HEK293T (cell line): Measurements from ENCODE around the gene B3GNT3.

Source experiments
- CTCF ChIA-PET: fragments of 350-600 bp; formaldehyde crosslinking; extraction: SDS; loops from one replicate; lab custom pipeline; 2021; ENCODE audit warnings: antibody characterized with exemption, inconsistent platforms; lab: Yijun Ruan, JAX
- POLR2A ChIA-PET: fragments of 350-600 bp; formaldehyde crosslinking; extraction: SDS; loops from one replicate; lab custom pipeline; 2020; ENCODE audit warnings: antibody characterized with exemption, inconsistent platforms; lab: Yijun Ruan, JAX
- DNase-seq: peaks from one replicate; pipeline ENCODE4 v3.0.0; 2012; ENCODE audit warnings: mixed read lengths; ENCODE audit errors: extremely low spot score
- CTBP1 ChIP-seq: fragments of 450-650 bp; IDR thresholded peaks from 2 replicates; pipeline ENCODE4 v1.6.1; 2016; ENCODE audit warnings: borderline replicate concordance
- ELF4 ChIP-seq: fragments of 450-650 bp; IDR thresholded peaks from 2 replicates; pipeline ENCODE4 v1.6.1; 2017; ENCODE audit warnings: antibody characterized with exemption
- LEF1 ChIP-seq: fragments of 450-650 bp; IDR thresholded peaks from 2 replicates; pipeline ENCODE4 v1.6.1; 2017; ENCODE audit warnings: mild to moderate bottlenecking, borderline replicate concordance
- NFRKB ChIP-seq: fragments of 450-650 bp; IDR thresholded peaks from 2 replicates; pipeline ENCODE4 v1.6.1; 2016; ENCODE audit warnings: mild to moderate bottlenecking, moderate library complexity
- SP1 ChIP-seq: fragments of 450-650 bp; IDR thresholded peaks from 2 replicates; pipeline ENCODE4 v1.6.1; 2017

The B3GNT3 gene

DNA sequence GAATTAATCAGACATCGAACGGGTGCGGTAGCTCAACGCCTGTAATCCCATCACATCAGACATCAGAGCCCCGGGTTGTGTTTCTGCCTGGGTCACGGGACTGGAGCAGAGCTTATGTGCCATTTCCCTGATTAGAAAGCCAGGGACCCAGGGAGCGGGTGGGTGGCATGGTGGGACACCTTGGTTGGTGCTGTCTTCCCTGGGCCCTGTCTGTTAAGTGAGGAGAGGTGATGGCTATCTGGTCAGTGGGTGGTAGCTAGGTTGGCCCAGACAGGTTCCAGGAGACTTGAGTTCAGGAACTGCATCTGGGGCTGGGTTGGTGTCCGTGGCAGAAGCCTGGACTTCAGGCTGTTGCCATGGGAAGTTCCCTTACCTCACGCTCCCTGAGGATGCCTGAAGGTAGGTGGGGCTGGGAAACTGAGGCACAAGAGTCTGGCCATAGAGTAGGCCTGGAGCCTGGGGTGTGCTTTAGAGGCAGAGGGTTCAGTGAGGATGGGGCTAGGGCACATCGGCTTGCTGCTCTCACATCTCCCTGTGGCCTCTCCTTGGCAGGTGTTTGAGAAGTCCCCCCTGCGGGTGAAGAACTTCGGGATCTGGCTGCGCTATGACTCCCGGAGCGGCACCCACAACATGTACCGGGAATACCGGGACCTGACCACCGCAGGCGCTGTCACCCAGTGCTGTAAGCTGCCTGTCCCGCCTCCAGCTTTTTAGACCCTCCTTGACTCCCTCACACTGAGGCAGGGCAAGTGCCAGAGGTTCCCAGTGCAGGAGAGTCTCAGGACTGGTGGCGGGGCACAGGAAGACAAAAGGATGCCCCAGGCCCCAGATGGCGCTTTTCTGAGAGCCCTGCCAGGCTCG lies 66.8 kb downstream of the B3GNT3 start:
- POLR2A ChIA-PET: interaction anchor here (3.8 kb wide), 1 partner anchor 70 kb away, joined by 80 read pairs; the partner anchor contains the start of gene CCDC124
- TF ChIP-seq SP1: no peak
- TF ChIP-seq NFRKB: no peak
- no peak for TF ChIP-seq LEF1
- TF ChIP-seq CTBP1: no peak
- no peak for DNase-seq
- CTCF ChIA-PET: no interaction called here

DNA sequence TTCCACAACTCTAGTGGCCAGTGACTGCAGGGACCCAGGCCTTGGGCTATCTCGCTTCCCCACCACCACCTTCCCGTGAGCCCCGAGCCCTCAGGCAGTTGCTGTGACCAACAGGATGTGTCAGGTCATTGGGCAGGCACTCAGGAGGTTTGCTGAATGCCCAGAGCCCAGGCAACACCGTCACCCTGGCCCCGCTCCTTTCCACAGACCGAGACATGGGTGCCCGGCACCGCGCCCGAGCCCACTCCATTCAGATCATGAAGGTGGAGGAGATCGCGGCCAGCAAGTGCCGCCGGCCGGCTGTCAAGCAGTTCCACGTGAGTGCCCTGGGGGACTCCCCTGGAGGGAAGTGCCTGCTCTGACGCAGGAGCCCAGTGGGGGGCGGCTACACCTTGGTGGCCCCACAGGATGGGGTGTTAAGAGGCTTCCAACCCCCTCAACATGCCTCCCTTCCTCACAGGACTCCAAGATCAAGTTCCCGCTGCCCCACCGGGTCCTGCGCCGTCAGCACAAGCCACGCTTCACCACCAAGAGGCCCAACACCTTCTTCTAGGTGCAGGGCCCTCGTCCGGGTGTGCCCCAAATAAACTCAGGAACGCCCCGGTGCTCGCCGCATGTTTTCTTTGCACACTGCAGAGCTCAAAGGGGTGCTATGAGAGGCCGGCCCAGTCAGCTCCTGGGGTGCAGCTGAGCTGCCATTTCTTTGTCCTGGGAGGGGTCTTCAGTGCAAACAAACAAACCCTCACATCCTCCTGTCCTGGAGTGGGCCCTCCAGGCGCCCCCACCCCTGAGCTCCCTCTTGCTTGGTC lies 68.0 kb downstream of the B3GNT3 start:
- CTCF ChIA-PET: no interaction called here
- POLR2A ChIA-PET: interaction anchor here (1.4 kb wide), 1 partner anchor 70 kb away, joined by 7 read pairs; the partner anchor contains the start of gene CCDC124
- DNase-seq: no peak
- TF ChIP-seq ELF4: no peak
